ENCODE data around the gene CPA3. TPM values are rescaled to one million over a fixed set of nuclear protein-coding genes. Genes with fewer than 3 reads are reported as not detected.

The CPA3 gene, protein sequence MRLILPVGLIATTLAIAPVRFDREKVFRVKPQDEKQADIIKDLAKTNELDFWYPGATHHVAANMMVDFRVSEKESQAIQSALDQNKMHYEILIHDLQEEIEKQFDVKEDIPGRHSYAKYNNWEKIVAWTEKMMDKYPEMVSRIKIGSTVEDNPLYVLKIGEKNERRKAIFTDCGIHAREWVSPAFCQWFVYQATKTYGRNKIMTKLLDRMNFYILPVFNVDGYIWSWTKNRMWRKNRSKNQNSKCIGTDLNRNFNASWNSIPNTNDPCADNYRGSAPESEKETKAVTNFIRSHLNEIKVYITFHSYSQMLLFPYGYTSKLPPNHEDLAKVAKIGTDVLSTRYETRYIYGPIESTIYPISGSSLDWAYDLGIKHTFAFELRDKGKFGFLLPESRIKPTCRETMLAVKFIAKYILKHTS
- total RNA-seq, result not detected

DNA sequence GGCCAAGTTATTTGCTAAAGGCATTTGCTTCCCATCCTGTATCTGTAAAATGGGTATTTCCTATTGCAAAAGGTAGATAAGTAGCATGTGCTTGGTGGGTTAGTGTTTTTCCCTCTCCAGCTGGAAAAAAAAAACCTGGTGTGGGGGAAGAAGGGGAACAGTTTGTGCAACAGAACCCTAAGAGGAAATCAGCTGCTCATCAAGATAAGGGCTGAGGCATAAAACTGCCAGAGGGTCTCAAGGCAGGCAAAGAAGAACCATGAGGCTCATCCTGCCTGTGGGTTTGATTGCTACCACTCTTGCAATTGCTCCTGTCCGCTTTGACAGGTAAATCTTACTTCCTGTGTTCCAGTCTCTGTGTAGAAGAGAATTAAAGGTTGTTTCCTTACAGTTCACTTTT lies at the start of gene CPA3:
TSS of gene CPA3 (plus strand) at position 248 of the 400 bp plus-strand sequence. CDS start at position 260, 12 bp downstream.
- Mint-ChIP-seq H3K27ac (no peak within 1 kb of the TSS), H3K4me1 (no peaks in the 10 kb centered on the region), H3K4me3 (no peak within 1 kb of the TSS), H3K36me3 (ENCODE audit: low read depth) (no peaks in the 10 kb centered on the region), H3K9me3 (ENCODE audit: low read depth) (no peaks in the 10 kb centered on the region), H3K27me3 (peaks cover 15% of the 10 kb centered on the region)
- intact Hi-C loops (cut with DNase I, micrococcal nuclease), result no loop called here
- no peak for ATAC-seq
- no peak for DNase-seq
- POLR2A ChIA-PET, result no interaction called here
- CTCF ChIA-PET, result interaction anchor here (0.7 to 2.3 kb wide), 5 partner anchors 9 to 170 kb away, joined by 3 to 6 read pairs (median 3); no protein-coding TSS in a partner anchor

- DNase-seq (no peak), ATAC-seq (no peak)
- Mint-ChIP-seq H3K4me3 (no peak overlapping the region), H3K27me3 (peaks cover 9% of the 10 kb centered on the region), H3K9me3 (ENCODE audit: low read depth) (no peaks in the 10 kb centered on the region), H3K4me1 (no peaks in the 10 kb centered on the region), H3K27ac (no peak overlapping the region), H3K36me3 (ENCODE audit: low read depth) (no peaks in the 10 kb centered on the region)
- intact Hi-C loops (cut with DNase I, micrococcal nuclease), result no loop called here
- ChIA-PET POLR2A (no interaction called here), CTCF (no interaction called here)
These were observed 49.6 kb upstream of the CPA3 start for GRCh38 chr3:148815316-148816110.

- no peak for DNase-seq
- Mint-ChIP-seq H3K9me3 (ENCODE audit: low read depth) (no peaks in the 10 kb centered on the region), H3K4me3 (no peak overlapping the region), H3K27me3 (peaks cover 7% of the 10 kb centered on the region), H3K4me1 (no peaks in the 10 kb centered on the region), H3K27ac (no peak overlapping the region), H3K36me3 (ENCODE audit: low read depth) (no peaks in the 10 kb centered on the region)
- CTCF ChIA-PET, result no interaction called here
- POLR2A ChIA-PET, result no interaction called here
- ATAC-seq, result no peak
- intact Hi-C loops (cut with DNase I, micrococcal nuclease), result no loop called here
These were observed 48.7 kb upstream of the CPA3 start for GRCh38 chr3:148816427-148816826.

GRCh38 chr3:148816981-148817525 lies 48.0 kb upstream of the CPA3 start:
- Mint-ChIP-seq H3K4me3 (no peak overlapping the region), H3K36me3 (ENCODE audit: low read depth) (no peaks in the 10 kb centered on the region), H3K4me1 (no peaks in the 10 kb centered on the region), H3K27ac (no peak overlapping the region), H3K27me3 (peaks cover 7% of the 10 kb centered on the region), H3K9me3 (ENCODE audit: low read depth) (no peaks in the 10 kb centered on the region)
- ChIA-PET CTCF (no interaction called here), POLR2A (no interaction called here)
- intact Hi-C loops (cut with DNase I, micrococcal nuclease), result no loop called here
- ATAC-seq, result no peak
- no peak for DNase-seq

DNA sequence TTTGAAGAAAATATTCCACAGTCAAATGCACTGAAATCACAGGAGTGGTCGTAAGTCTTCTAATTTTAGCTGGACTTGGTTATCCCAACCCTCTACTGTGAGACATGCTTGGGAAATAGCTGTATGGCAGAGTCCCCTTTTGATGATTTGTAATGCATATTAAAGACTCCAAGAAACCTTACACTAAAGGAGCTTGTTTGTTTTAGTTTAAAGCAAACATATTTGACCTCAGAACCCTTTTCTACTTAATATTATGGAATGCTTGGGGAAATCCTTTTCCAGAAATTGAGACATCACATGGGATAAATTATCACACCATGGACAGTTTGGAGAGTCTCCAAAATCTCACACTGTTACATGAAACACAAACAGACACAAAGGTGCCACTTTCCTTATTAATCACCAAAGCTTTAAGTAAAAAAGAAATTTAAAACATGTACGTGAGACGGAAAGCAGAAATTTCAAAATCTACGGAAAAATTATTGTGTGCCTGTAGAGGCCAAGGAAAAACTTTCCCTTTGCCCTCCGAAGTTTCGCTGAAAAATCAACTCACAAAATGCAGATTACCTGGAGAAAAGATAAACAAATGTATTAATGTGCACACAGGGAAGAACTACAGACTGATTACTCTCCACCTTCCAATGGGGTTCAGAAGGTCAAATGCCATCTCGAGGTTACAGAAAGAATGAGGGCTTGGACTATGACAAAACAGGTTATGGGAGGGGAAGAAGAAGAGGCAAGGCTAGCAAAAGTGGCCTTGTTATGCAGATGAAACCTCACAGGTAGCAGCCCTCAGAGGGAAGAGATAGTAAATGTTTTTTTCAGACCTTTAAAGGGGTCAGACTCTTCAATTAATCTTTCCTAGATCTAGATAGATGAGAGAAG lies 44.5 kb upstream of the CPA3 start:
- Mint-ChIP-seq H3K27ac (no peak overlapping the region), H3K4me1 (no peaks in the 10 kb centered on the region), H3K27me3 (peaks cover 4% of the 10 kb centered on the region), H3K4me3 (no peak overlapping the region), H3K9me3 (ENCODE audit: low read depth) (no peaks in the 10 kb centered on the region), H3K36me3 (ENCODE audit: low read depth) (no peaks in the 10 kb centered on the region)
- ChIA-PET POLR2A (no interaction called here), CTCF (no interaction called here)
- DNase-seq (no peak), ATAC-seq (no peak)
- intact Hi-C loops (cut with DNase I, micrococcal nuclease), result no loop called here

DNA sequence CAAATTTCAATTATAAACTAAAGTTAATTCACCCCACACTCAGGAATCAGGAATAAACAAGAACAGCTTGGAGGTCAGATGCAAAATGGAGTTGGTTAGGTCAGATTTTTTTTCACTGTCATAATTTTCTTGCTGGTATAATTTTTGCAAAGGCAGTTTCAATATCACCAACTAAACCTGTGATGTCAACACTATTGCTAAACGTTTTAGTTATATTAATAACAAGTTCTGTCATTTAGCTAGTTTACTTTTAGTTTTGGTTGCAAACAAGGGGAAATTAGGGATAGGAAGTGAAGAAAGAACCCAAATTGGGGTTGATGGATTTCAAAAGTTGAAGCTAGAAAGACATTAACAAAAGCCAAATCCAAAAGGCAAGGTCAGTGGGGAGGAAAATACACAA lies 42.1 kb upstream of the CPA3 start:
- intact Hi-C loops (cut with DNase I, micrococcal nuclease), result no loop called here
- H3K4me1 Mint-ChIP-seq, result no peaks in the 10 kb centered on the region
- H3K27me3 Mint-ChIP-seq, result peaks cover 5% of the 10 kb centered on the region
- no peaks in the 10 kb centered on the region for H3K36me3 Mint-ChIP-seq (ENCODE audit: low read depth)
- H3K9me3 Mint-ChIP-seq (ENCODE audit: low read depth), result no peaks in the 10 kb centered on the region
- H3K4me3 Mint-ChIP-seq, result no peak overlapping the region
- DNase-seq (no peak), ATAC-seq (no peak)
- ChIA-PET CTCF (no interaction called here), POLR2A (no interaction called here)
- no peak overlapping the region for H3K27ac Mint-ChIP-seq

GRCh38 chr3:148825476-148825875 lies 39.6 kb upstream of the CPA3 start:
- Mint-ChIP-seq H3K4me3 (no peak overlapping the region), H3K27ac (no peak overlapping the region), H3K4me1 (no peaks in the 10 kb centered on the region), H3K9me3 (ENCODE audit: low read depth) (no peaks in the 10 kb centered on the region), H3K36me3 (ENCODE audit: low read depth) (no peaks in the 10 kb centered on the region), H3K27me3 (peaks cover 5% of the 10 kb centered on the region)
- intact Hi-C loops (cut with DNase I, micrococcal nuclease), result no loop called here
- DNase-seq (no peak), ATAC-seq (no peak)
- ChIA-PET CTCF (no interaction called here), POLR2A (no interaction called here)

GRCh38 chr3:148827585-148827984 lies 37.5 kb upstream of the CPA3 start, which contains the start of gene CPB1:
TSS of gene CPB1 (plus strand) at chr3:148827811. CDS start at chr3:148827824, 13 bp downstream.
- H3K4me1 Mint-ChIP-seq, result no peaks in the 10 kb centered on the region
- ATAC-seq, result no peak
- intact Hi-C loops (cut with DNase I, micrococcal nuclease), result no loop called here
- DNase-seq, result no peak
- ChIA-PET POLR2A (no interaction called here), CTCF (no interaction called here)
- no peak within 1 kb of the TSS for H3K4me3 Mint-ChIP-seq
- peaks cover 5% of the 10 kb centered on the region for H3K27me3 Mint-ChIP-seq
- no peaks in the 10 kb centered on the region for H3K9me3 Mint-ChIP-seq (ENCODE audit: low read depth)
- H3K36me3 Mint-ChIP-seq (ENCODE audit: low read depth), result no peaks in the 10 kb centered on the region
- H3K27ac Mint-ChIP-seq, result no peak within 1 kb of the TSS

DNA sequence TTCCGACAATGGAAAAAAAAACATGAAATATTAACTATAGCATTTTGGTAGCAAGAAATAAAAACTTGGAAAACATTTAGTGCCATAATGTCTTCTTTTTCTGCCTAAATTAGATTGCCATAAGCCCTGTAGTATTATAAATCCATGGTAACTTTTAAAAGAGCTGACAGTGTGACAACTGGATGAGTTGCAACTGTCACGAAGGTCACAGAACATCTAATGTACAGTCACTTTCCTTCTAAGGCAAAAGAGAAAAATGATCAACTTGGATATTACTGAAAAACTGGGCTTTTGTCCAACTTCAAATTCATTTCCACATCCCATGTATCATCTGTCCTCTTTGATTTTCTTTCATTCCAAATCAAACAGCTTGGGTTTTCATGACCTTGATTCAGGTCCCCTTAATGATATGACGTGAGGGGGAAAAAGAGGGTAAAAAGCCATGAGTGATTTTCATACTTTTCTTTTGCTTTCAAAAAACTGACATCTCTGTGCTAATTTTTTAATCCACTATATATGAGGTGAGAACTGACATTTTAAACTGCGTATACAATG lies 36.9 kb upstream of the CPA3 start:
- H3K9me3 Mint-ChIP-seq (ENCODE audit: low read depth), result no peaks in the 10 kb centered on the region
- CTCF ChIA-PET, result interaction anchor here (0.5 to 1.1 kb wide), 2 partner anchors 10 to 109 kb away, joined by 4 read pairs; no protein-coding TSS in a partner anchor
- H3K27me3 Mint-ChIP-seq, result peaks cover 9% of the 10 kb centered on the region
- no peaks in the 10 kb centered on the region for H3K36me3 Mint-ChIP-seq (ENCODE audit: low read depth)
- no peaks in the 10 kb centered on the region for H3K4me1 Mint-ChIP-seq
- intact Hi-C loops (cut with DNase I, micrococcal nuclease), result no loop called here
- no peak overlapping the region for H3K27ac Mint-ChIP-seq
- ATAC-seq, result no peak
- H3K4me3 Mint-ChIP-seq, result no peak overlapping the region
- POLR2A ChIA-PET, result no interaction called here
- no peak for DNase-seq

- no peaks in the 10 kb centered on the region for H3K4me1 Mint-ChIP-seq
- H3K36me3 Mint-ChIP-seq (ENCODE audit: low read depth), result no peaks in the 10 kb centered on the region
- POLR2A ChIA-PET, result no interaction called here
- DNase-seq, result no peak
- no peak overlapping the region for H3K27ac Mint-ChIP-seq
- intact Hi-C loops (cut with DNase I, micrococcal nuclease), result no loop called here
- peaks cover 10% of the 10 kb centered on the region for H3K27me3 Mint-ChIP-seq
- CTCF ChIA-PET, result no interaction called here
- H3K9me3 Mint-ChIP-seq (ENCODE audit: low read depth), result no peaks in the 10 kb centered on the region
- no peak overlapping the region for H3K4me3 Mint-ChIP-seq
- no peak for ATAC-seq
These were observed 35.2 kb upstream of the CPA3 start for GRCh38 chr3:148829926-148830325.

DNA sequence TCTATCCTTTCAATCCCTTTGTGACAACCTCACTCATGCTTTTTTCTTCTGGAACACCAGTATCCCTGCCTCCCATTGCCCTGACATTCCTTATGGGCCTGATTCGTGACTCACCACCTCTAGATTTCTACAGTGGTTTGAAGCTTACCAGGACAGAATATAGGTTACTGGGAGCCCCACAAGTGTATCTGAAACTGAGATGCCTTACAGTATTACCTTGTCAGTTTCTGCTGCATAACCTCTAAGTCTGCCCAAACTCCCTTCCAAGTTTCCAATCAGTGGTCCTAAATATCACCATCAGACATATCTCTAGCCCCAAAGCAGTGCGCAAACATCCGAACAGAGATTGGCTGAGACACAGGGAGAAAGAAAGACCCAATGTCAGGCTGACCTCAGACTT lies 31.9 kb upstream of the CPA3 start:
- ChIA-PET CTCF (no interaction called here), POLR2A (no interaction called here)
- Mint-ChIP-seq H3K4me1 (no peaks in the 10 kb centered on the region), H3K27ac (no peak overlapping the region), H3K36me3 (ENCODE audit: low read depth) (no peaks in the 10 kb centered on the region), H3K27me3 (peaks cover 13% of the 10 kb centered on the region), H3K9me3 (ENCODE audit: low read depth) (no peaks in the 10 kb centered on the region), H3K4me3 (no peak overlapping the region)
- intact Hi-C loops (cut with DNase I, micrococcal nuclease), result no loop called here
- ATAC-seq (no peak), DNase-seq (no peak)

All from activated CD4-positive, alpha-beta T cell treated with anti-CD3 and anti-CD28 coated beads for 36 hours (primary cell).